ENCODE results near the gene LMBR1.

- TF ChIP-seq CTCF (IDR thresholded peaks at IDR 0.05) (no peak), POLR2A (IDR thresholded peaks at IDR 0.05) (no peak)
These were observed 208.3 kb downstream of the LMBR1 start for GRCh38 chr7:156684661-156685060.

All from esophagus squamous epithelium (tissue), 4 donors.